ENCODE data around the gene CDH1. TPM values are rescaled to one million over a fixed set of nuclear protein-coding genes. Genes with fewer than 3 reads are reported as not detected.

CDH1 gene
- total RNA-seq, 6 donors from 2014 or later: 99.5 to 174 (median 132) TPM

DNA sequence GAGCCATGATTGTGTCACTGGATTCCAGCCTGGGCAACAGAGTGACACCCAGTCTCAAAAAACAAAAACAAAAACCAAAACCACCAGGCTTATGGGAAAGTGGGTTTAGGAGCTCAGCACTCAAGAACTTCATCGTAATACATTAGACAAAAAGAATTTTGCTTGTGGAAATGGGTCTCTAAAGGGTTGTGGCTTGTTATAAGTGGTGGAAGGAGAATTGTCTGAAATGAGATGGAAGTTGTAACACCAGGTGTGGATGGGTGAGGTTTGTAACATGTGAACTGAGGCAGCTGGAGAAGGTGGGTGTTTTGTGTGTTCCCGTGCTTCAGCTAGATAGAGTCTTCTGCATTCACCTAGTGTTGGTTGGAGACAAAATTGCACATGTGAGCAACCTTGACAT lies 35.8 kb downstream of the CDH1 start:
- no peaks in the 10 kb centered on the region for H3K27me3 ChIP-seq
- no peaks in the 10 kb centered on the region for H3K36me3 ChIP-seq
- no peak for DNase-seq
- no peak overlapping the region for H3K4me3 ChIP-seq
- no peak overlapping the region for H3K27ac ChIP-seq
- H3K4me1 ChIP-seq: peaks cover 0 to 16% (median 7%) of the 10 kb centered on the region in 4 donors
- WGBS, 2 donors: 95 to 98% methylated on average over 2 of the region's 2 CpGs
- H3K9me3 ChIP-seq: no peaks in the 10 kb centered on the region
- ATAC-seq (ENCODE audit: low FRiP score in 2 of 2): no peak
- TF ChIP-seq CTCF (IDR thresholded peaks at IDR 0.05) (no peak), POLR2A (IDR thresholded peaks at IDR 0.05) (no peak), EP300 (IDR thresholded peaks at IDR 0.05) (no peak), POLR2AphosphoS5 (IDR thresholded peaks at IDR 0.05) (no peak)

GRCh38 chr16:68774982-68775634 lies 38.0 kb downstream of the CDH1 start:
- H3K27me3 ChIP-seq: no peaks in the 10 kb centered on the region
- ATAC-seq (ENCODE audit: low FRiP score in 2 of 2) (no peak), DNase-seq (no peak)
- no peak overlapping the region for H3K4me3 ChIP-seq
- H3K27ac ChIP-seq: no peak overlapping the region
- no peaks in the 10 kb centered on the region for H3K9me3 ChIP-seq
- H3K4me1 ChIP-seq: peaks cover 3 to 35% (median 12%) of the 10 kb centered on the region in 4 donors
- TF ChIP-seq POLR2A (IDR thresholded peaks at IDR 0.05) (no peak), CTCF (IDR thresholded peaks at IDR 0.05) (no peak), EP300 (IDR thresholded peaks at IDR 0.05) (no peak), POLR2AphosphoS5 (IDR thresholded peaks at IDR 0.05) (no peak)
- H3K36me3 ChIP-seq: no peaks in the 10 kb centered on the region
- 63 to 84% methylated on average over 7 of the region's 7 CpGs for WGBS, 2 donors

DNA sequence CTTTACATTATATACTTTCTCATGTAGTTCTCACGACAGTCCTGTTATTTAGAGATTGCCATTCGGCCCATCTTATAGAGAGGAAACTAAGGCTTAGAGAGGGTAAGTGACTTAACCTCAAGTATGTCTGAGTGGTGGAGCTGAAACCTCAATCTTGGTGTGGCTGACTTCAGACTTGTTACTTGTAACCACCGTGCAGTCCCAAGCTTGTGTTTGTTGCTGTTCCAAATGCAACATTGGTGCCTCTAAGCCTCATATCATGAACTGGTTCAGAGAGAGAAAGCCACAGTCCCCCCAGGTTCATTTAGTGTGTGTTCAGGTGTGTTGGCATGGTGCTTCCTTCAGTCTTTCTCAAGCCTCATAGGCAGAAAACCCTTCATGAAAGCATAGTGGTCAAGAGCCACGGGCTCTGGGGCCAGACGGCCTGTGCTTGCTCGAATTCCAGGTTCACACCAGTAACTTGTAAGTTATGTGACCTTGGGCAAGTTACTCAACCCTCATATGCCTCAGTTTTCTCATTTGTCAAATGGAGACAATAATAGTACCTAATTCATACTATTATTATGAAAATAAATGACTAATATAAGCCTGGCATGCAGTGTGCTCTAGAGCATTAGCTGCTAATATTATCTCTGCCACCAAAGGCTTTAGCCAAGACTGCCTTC lies 39.9 kb downstream of the CDH1 start:
- peaks cover 5 to 41% (median 18%) of the 10 kb centered on the region in 4 donors for H3K4me1 ChIP-seq
- H3K36me3 ChIP-seq: no peaks in the 10 kb centered on the region
- no peaks in the 10 kb centered on the region for H3K9me3 ChIP-seq
- 55 to 57% methylated on average over 6 of the region's 6 CpGs for WGBS, 2 donors
- no peaks in the 10 kb centered on the region for H3K27me3 ChIP-seq
- TF ChIP-seq CTCF (IDR thresholded peaks at IDR 0.05) (no peak), EP300 (IDR thresholded peaks at IDR 0.05) (no peak), POLR2A (IDR thresholded peaks at IDR 0.05) (no peak), POLR2AphosphoS5 (IDR thresholded peaks at IDR 0.05) (no peak)
- no peak for DNase-seq
- peak overlapping the region in 2 of 4 donors; percentile 23 to 79 for H3K27ac ChIP-seq
- ATAC-seq (ENCODE audit: low FRiP score in 2 of 2): no peak
- no peak overlapping the region for H3K4me3 ChIP-seq

DNA sequence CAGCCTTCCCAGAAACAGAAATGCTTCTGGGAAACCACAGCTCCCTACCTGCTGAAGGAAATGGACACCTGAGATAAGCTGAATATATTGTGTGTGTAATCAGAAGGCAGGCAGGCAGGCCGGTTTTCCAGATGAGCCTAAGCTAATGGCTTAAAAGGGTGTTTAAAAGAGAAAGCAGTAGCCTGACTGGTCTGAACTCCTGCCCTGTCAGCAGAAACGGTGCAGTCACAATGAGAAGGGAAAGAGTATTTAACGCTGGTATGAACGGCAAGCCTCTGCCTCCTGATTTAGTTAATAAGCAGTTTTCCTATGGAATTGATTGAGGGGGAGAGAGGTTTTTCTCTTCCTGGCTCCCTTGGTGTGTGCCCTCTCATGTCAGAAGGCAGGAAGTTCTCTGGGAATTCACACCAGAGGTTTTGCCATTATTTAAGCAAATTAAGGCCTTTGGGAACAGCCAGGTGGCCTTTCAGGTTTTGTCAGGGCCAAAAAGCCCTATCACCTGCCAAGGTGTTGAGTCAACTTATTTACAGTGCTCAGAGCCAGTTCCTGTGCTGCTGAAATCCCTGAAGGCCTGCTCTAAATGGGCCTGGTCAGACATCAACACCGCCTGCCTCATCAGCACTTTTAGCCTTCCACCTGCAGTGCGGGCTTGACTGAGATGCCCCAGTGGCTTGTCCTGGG lies 41.6 kb downstream of the CDH1 start:
- no peak for TF ChIP-seq CTCF (IDR thresholded peaks at IDR 0.05)
- TF ChIP-seq POLR2AphosphoS5 (IDR thresholded peaks at IDR 0.05): no peak
- no peak for TF ChIP-seq EP300 (IDR thresholded peaks at IDR 0.05)
- no peak for TF ChIP-seq POLR2A (IDR thresholded peaks at IDR 0.05)
- no peak overlapping the region for H3K4me3 ChIP-seq
- H3K9me3 ChIP-seq: no peaks in the 10 kb centered on the region
- peaks cover 9 to 41% (median 25%) of the 10 kb centered on the region in 4 donors for H3K4me1 ChIP-seq
- ATAC-seq (ENCODE audit: low FRiP score in 2 of 2) (peak; percentile 25 to 61), DNase-seq (peak in 1 of 2 donors; percentile 76)
- no peaks in the 10 kb centered on the region for H3K36me3 ChIP-seq
- H3K27me3 ChIP-seq: no peaks in the 10 kb centered on the region
- peak overlapping the region; percentile 39 to 79 (median 64) for H3K27ac ChIP-seq
- 35% methylated on average over 6 of the region's 6 CpGs for WGBS, 2 donors
